OCI-LY7 (cell line): Measurements from ENCODE around the gene SLC22A7. TPM values are rescaled to one million over a fixed set of nuclear protein-coding genes. Genes with fewer than 3 reads are reported as not detected.

Source experiments
- BruUV-seq: library from RNA; stranded (reverse); fragments of 400-500 nt; replicated peaks from 2 replicates; lab custom pipeline; 2021; lab: Mats Ljungman, UMichigan
- CTCF ChIA-PET: fragments of 300-600 bp; sonication (Branson Sonifier 250); formaldehyde crosslinking; loops from one replicate; lab custom pipeline; 2022; ENCODE audit warnings: antibody characterized with exemption; ENCODE audit not compliant: unreplicated experiment; lab: Charles Lee
- POLR2A ChIA-PET: fragments of 300-600 bp; sonication (Branson Sonifier 250); formaldehyde crosslinking; loops from one replicate; lab custom pipeline; 2022; ENCODE audit warnings: antibody characterized with exemption; lab: Charles Lee
- DNase-seq: peaks from one replicate; pipeline ENCODE4 v3.0.0-alpha.2; 2015; ENCODE audit warnings: low spot score
- H2AFZ ChIP-seq: fragments of 200-600 bp; sonication (generic), shearing (Covaris generic); 2 replicates; pipeline ENCODE4 v1.6.1; 2014; ENCODE audit warnings: mild to moderate bottlenecking, antibody characterized with exemption, low read length, moderate library complexity
- H3K27ac ChIP-seq: fragments of 200-600 bp; sonication (generic); 2 replicates; pipeline ENCODE4 v1.5.1; 2014; ENCODE audit warnings: mixed run types, low read depth, mild to moderate bottlenecking, moderate library complexity, low read length, inconsistent platforms; ENCODE audit not compliant: poor library complexity, severe bottlenecking
- H3K36me3 ChIP-seq: fragments of 200-600 bp; sonication (generic); 2 replicates; pipeline ENCODE4 v1.6.1; 2014; ENCODE audit warnings: mild to moderate bottlenecking, antibody characterized with exemption, low read length, moderate library complexity, mixed read lengths; ENCODE audit not compliant: insufficient read depth
- H3K4me1 ChIP-seq: fragments of 200-600 bp; sonication (generic); 2 replicates; pipeline ENCODE4 v1.5.1; 2014; ENCODE audit warnings: mild to moderate bottlenecking, low read length; ENCODE audit not compliant: insufficient read depth, poor library complexity, severe bottlenecking
- H3K4me2 ChIP-seq: fragments of 200-600 bp; sonication (generic); 2 replicates; pipeline ENCODE4 v1.6.1; 2014; ENCODE audit warnings: mild to moderate bottlenecking, low read length
- H3K4me3 ChIP-seq: fragments of 200-600 bp; sonication (generic); 2 replicates; pipeline ENCODE4 v1.5.1; 2014; ENCODE audit warnings: mild to moderate bottlenecking, low read depth, low read length; ENCODE audit not compliant: poor library complexity, severe bottlenecking
- H3K79me2 ChIP-seq: fragments of 200-600 bp; sonication (generic); 2 replicates; pipeline ENCODE4 v1.6.1; 2016; ENCODE audit warnings: low read depth, mild to moderate bottlenecking, low read length, moderate library complexity, mixed read lengths; ENCODE audit not compliant: insufficient read depth
- H3K9me2 ChIP-seq: fragments of 200-600 bp; sonication (generic); 2 replicates; pipeline ENCODE4 v1.6.1; 2016; ENCODE audit warnings: mild to moderate bottlenecking, low read length, mixed read lengths; ENCODE audit not compliant: insufficient read depth
- H3K9me3 ChIP-seq: fragments of 200-600 bp; sonication (generic); 2 replicates; pipeline ENCODE4 v1.6.1; 2014; ENCODE audit warnings: mild to moderate bottlenecking, mixed run types, low read length, mixed read lengths
- H4K20me1 ChIP-seq: fragments of 200-600 bp; sonication (generic); 2 replicates; pipeline ENCODE4 v1.6.1; 2014; ENCODE audit warnings: mild to moderate bottlenecking, antibody characterized with exemption, low read length, moderate library complexity, mixed read lengths; ENCODE audit not compliant: insufficient read depth
- EZH2phosphoT487 ChIP-seq: fragments of 200-600 bp; sonication (generic); IDR thresholded peaks from 2 replicates; pipeline ENCODE4 v1.6.1; 2018; ENCODE audit warnings: low read depth, borderline replicate concordance, mild to moderate bottlenecking, mixed run types, antibody characterized with exemption, low read length, moderate library complexity, mixed read lengths
- intact Hi-C: fragments of 100-400 bp; cut with micrococcal nuclease; formaldehyde crosslinking; loops from one replicate; pipeline ENCODE4 v1.10.0; 2022; ENCODE audit not compliant: unreplicated experiment
- total RNA-seq, 2 experiments: library from RNA; depleted of rRNA in 1 of 2; stranded (reverse); fragments of >200 nt in 1 of 2; shearing (Covaris generic) in 1 of 2; gene quantifications; 2 replicates each; pipeline ENCODE4 v1.2.3, GENCODE V29; 2014 to 2022
- TF ChIP-seq, protein P1 (sequence below): fragments of 200-600 bp; sonication (generic); conservative IDR thresholded peaks from 2 replicates; pipeline ENCODE4 v1.5.1; 2014; ENCODE audit warnings: mild to moderate bottlenecking, antibody characterized with exemption, low read length, moderate library complexity, mixed read lengths

SLC22A7 gene
- total RNA-seq, 2 experiments from 2014 or later = not detected

GRCh38 chr6:43306086-43306485 is 8.0 kb downstream of the SLC22A7 start:
- no peaks in the 10 kb centered on the region for H3K9me2 ChIP-seq
- CTCF ChIA-PET = no interaction called here
- TF ChIP-seq, protein P1, sequence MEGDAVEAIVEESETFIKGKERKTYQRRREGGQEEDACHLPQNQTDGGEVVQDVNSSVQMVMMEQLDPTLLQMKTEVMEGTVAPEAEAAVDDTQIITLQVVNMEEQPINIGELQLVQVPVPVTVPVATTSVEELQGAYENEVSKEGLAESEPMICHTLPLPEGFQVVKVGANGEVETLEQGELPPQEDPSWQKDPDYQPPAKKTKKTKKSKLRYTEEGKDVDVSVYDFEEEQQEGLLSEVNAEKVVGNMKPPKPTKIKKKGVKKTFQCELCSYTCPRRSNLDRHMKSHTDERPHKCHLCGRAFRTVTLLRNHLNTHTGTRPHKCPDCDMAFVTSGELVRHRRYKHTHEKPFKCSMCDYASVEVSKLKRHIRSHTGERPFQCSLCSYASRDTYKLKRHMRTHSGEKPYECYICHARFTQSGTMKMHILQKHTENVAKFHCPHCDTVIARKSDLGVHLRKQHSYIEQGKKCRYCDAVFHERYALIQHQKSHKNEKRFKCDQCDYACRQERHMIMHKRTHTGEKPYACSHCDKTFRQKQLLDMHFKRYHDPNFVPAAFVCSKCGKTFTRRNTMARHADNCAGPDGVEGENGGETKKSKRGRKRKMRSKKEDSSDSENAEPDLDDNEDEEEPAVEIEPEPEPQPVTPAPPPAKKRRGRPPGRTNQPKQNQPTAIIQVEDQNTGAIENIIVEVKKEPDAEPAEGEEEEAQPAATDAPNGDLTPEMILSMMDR = no peak
- no peak for TF ChIP-seq EZH2phosphoT487
- H3K9me3 ChIP-seq = no peaks in the 10 kb centered on the region
- H4K20me1 ChIP-seq = no peaks in the 10 kb centered on the region
- no peak overlapping the region for H3K4me3 ChIP-seq
- no peaks in the 10 kb centered on the region for H3K79me2 ChIP-seq
- no TSS peak for BruUV-seq
- DNase-seq = no peak
- POLR2A ChIA-PET = no interaction called here
- H3K4me1 ChIP-seq = peaks cover 11% of the 10 kb centered on the region
- intact Hi-C loops = no loop called here
- no peak overlapping the region for H3K4me2 ChIP-seq
- H3K27ac ChIP-seq = no peak overlapping the region
- H3K36me3 ChIP-seq = no peaks in the 10 kb centered on the region
- no peak overlapping the region for H2AFZ ChIP-seq

- no peak overlapping the region for H3K4me3 ChIP-seq
- intact Hi-C loops = no loop called here
Measured at GRCh38 chr6:43307451-43308100, 9.5 kb downstream of the SLC22A7 start.

More at GRCh38 chr6:43307451-43308100, 9.5 kb downstream of the SLC22A7 start:
- no peak for DNase-seq
- no peak overlapping the region for H2AFZ ChIP-seq
- no peaks in the 10 kb centered on the region for H3K9me3 ChIP-seq
- BruUV-seq = no TSS peak
- CTCF ChIA-PET = no interaction called here
- H3K4me1 ChIP-seq = peaks cover 11% of the 10 kb centered on the region
- TF ChIP-seq, protein P1 = no peak
- TF ChIP-seq EZH2phosphoT487 = no peak
- H3K9me2 ChIP-seq = no peaks in the 10 kb centered on the region
- no peaks in the 10 kb centered on the region for H3K36me3 ChIP-seq
- H3K79me2 ChIP-seq = no peaks in the 10 kb centered on the region
- no peaks in the 10 kb centered on the region for H4K20me1 ChIP-seq
- no peak overlapping the region for H3K4me2 ChIP-seq
- no peak overlapping the region for H3K27ac ChIP-seq
- POLR2A ChIA-PET = interaction anchor here (0.5 to 1.1 kb wide), 3 partner anchors 12 to 856 kb away, joined by 3 to 6 read pairs (median 3); partner anchors contain the start of gene TRERF1
